HepG2 (cell line): Measurements from ENCODE around the gene FIZ1. TPM values are rescaled to one million over a fixed set of nuclear protein-coding genes. Genes with fewer than 3 reads are reported as not detected.

Experiments
- BRD4 ChIP-seq: sonication (generic); formaldehyde crosslinking; IDR thresholded peaks from 2 replicates; pipeline ENCODE4 v1.4.0; 2020; ENCODE audit warnings: missing genetic modification reagents
- DPF2 ChIP-seq: sonication (generic); formaldehyde crosslinking; IDR thresholded peaks from 2 replicates; pipeline ENCODE4 v1.4.0; 2020; ENCODE audit warnings: mild to moderate bottlenecking, low read depth, missing genetic modification reagents, borderline replicate concordance
- ESRRA ChIP-seq: sonication (generic); formaldehyde crosslinking; IDR thresholded peaks from 2 replicates; pipeline ENCODE4 v1.5.1; 2020; ENCODE audit warnings: mild to moderate bottlenecking, low read depth, missing genetic modification reagents
- GFI1 ChIP-seq: sonication (generic); formaldehyde crosslinking; IDR thresholded peaks from 2 replicates; pipeline ENCODE4 v1.5.0; 2020; ENCODE audit warnings: missing genetic modification reagents, mild to moderate bottlenecking, borderline replicate concordance
- HNF4A ChIP-seq: sonication (generic); formaldehyde crosslinking; IDR thresholded peaks from 2 replicates; pipeline ENCODE4 v1.4.0; 2020; ENCODE audit warnings: missing genetic modification reagents
- HNRNPUL1 ChIP-seq: fragments of 200-400 bp; formaldehyde crosslinking; IDR thresholded peaks from 2 replicates; pipeline ENCODE4 v1.6.1; 2017; ENCODE audit warnings: low read depth, mild to moderate bottlenecking, low read length, moderate library complexity
- JARID2 ChIP-seq: sonication (generic); formaldehyde crosslinking; IDR thresholded peaks from 2 replicates; pipeline ENCODE4 v1.8.1; 2023; ENCODE audit warnings: missing genetic modification reagents, inconsistent platforms; ENCODE audit not compliant: insufficient replicate concordance
- KDM2A ChIP-seq: sonication (generic); formaldehyde crosslinking; IDR thresholded peaks from 2 replicates; pipeline ENCODE4 v1.4.0; 2020; ENCODE audit warnings: low read depth, missing genetic modification reagents, borderline replicate concordance
- POLR2AphosphoS5 ChIP-seq: IDR thresholded peaks from 2 replicates; pipeline ENCODE4 v1.6.1; 2012; ENCODE audit warnings: low read depth, low read length
- SMAD3 ChIP-seq: sonication (generic); formaldehyde crosslinking; IDR thresholded peaks from 2 replicates; pipeline ENCODE4 v1.4.0; 2020; ENCODE audit warnings: missing genetic modification reagents
- TARDBP ChIP-seq: sonication (generic); formaldehyde crosslinking; IDR thresholded peaks from 2 replicates; pipeline ENCODE4 v1.8.0; 2022; ENCODE audit warnings: mild to moderate bottlenecking, missing genetic modification reagents
- TCF7L2 ChIP-seq: IDR thresholded peaks from 2 replicates; pipeline ENCODE4 v1.6.1; 2011; ENCODE audit warnings: mild to moderate bottlenecking, low read depth, low read length, moderate library complexity
- TEAD2 ChIP-seq: sonication (generic); formaldehyde crosslinking; IDR thresholded peaks from 2 replicates; pipeline ENCODE4 v1.9.0; 2021; ENCODE audit warnings: missing genetic modification reagents
- THAP11 ChIP-seq: IDR thresholded peaks from 2 replicates; pipeline ENCODE4 v1.6.1; 2016; ENCODE audit warnings: missing biosample characterization, missing genetic modification reagents
- ZNF550 ChIP-seq: sonication (generic); formaldehyde crosslinking; IDR thresholded peaks from 2 replicates; pipeline ENCODE4 v1.4.0; 2020; ENCODE audit warnings: mild to moderate bottlenecking, missing genetic modification reagents, borderline replicate concordance
- ZNF670 ChIP-seq: sonication (generic); formaldehyde crosslinking; IDR thresholded peaks from 2 replicates; pipeline ENCODE4 v1.8.0; 2022; ENCODE audit warnings: mild to moderate bottlenecking, missing genetic modification reagents, borderline replicate concordance
- ZNF720 ChIP-seq: sonication (generic); formaldehyde crosslinking; IDR thresholded peaks from 2 replicates; pipeline ENCODE4 v1.4.0; 2020; ENCODE audit warnings: missing genetic modification reagents
- ZNF768 ChIP-seq: sonication (generic); formaldehyde crosslinking; IDR thresholded peaks from 2 replicates; pipeline ENCODE4 v1.4.0; 2020; ENCODE audit warnings: missing genetic modification reagents
- ZNF816 ChIP-seq: sonication (generic); formaldehyde crosslinking; IDR thresholded peaks from 2 replicates; pipeline ENCODE4 v1.8.0; 2022; ENCODE audit warnings: missing genetic modification reagents, mild to moderate bottlenecking, borderline replicate concordance
- ZZZ3 ChIP-seq: sonication (generic); formaldehyde crosslinking; IDR thresholded peaks from 2 replicates; pipeline ENCODE4 v1.4.0; 2020; ENCODE audit warnings: missing genetic modification reagents, mild to moderate bottlenecking, borderline replicate concordance
- polyA plus RNA-seq, 8 experiments: library from polyadenylated mRNA; depleted of rRNA in 3 of 8; stranded (reverse) in 7 of 8; unstranded in 1 of 8; fragments of >200 nt; fragmentation: Illumina TruSeq in 4 of 8; extraction: Trizol in 4 of 8; gene quantifications; 2 replicates each; pipeline versions ENCODE4 v1.2.1 to v1.2.3, GENCODE V29; 2011 to 2016; ENCODE audit warnings: low read depth in 4 of 8, missing spikeins in 1 of 8, mixed read lengths in 1 of 8; ENCODE audit not compliant: insufficient read depth in 1 of 8
- total RNA-seq, 5 experiments: library from RNA; depleted of rRNA; stranded (reverse); fragments of >200 nt; fragmentation: Illumina TruSeq; extraction: Trizol; gene quantifications; 2 replicates each; pipeline ENCODE4 v1.2.3, GENCODE V29; 2016; ENCODE audit warnings: low read depth in 1 of 5
- TF ChIP-seq, protein P1 (sequence below): sonication (generic); formaldehyde crosslinking; IDR thresholded peaks from 2 replicates; pipeline ENCODE4 v1.4.0; 2020; ENCODE audit warnings: missing genetic modification reagents
- TF ChIP-seq, protein P2 (sequence below): sonication (generic); formaldehyde crosslinking; IDR thresholded peaks from 2 replicates; pipeline ENCODE4 v1.4.0; 2020; ENCODE audit warnings: mild to moderate bottlenecking, missing genetic modification reagents
- TF ChIP-seq, protein P3 (sequence below): sonication (generic); formaldehyde crosslinking; IDR thresholded peaks from 2 replicates; pipeline ENCODE4 v1.4.0; 2020; ENCODE audit warnings: missing genetic modification reagents
- TF ChIP-seq, protein P4 (sequence below): sonication (generic); formaldehyde crosslinking; IDR thresholded peaks from 2 replicates; pipeline ENCODE4 v1.8.1; 2023; ENCODE audit warnings: missing genetic modification reagents, mild to moderate bottlenecking, borderline replicate concordance
- TF ChIP-seq, protein P5 (sequence below): sonication (generic); formaldehyde crosslinking; IDR thresholded peaks from 2 replicates; pipeline ENCODE4 v1.5.0; 2020; ENCODE audit warnings: missing genetic modification reagents, mild to moderate bottlenecking, borderline replicate concordance

Gene FIZ1
- total and polyA plus RNA-seq, 2 of the 13 experiments (the other 11 are each of a cell fraction or from before 2014, with no cell fraction given): 3.6 to 5.9 TPM

DNA sequence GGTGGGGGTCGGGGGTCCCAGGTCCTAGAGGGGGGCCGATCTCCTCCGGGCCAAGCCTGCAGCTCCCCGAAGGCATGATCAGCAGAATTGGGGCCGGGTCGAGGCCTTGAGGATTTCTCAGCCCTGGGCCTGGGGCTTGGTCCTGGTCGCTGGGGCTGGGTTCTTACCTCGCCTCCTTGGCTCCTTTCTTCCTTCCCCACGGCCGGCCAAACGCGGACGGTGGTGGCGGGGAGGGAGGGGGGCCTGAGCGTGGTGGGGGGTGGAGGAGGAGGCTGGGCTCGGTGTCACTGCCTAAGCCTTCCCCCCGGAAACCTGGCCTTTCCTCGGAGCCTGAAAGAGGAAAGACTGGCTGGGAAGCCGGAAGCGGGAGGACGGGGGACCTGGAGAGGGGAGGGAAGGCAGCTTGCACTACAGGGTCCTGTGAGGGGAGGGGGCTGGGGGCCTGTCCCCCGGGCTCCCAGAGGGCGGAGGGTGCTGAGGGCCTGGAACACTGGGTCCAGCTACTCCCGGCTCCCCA lies 18.6 kb downstream of the FIZ1 start, which contains the start of gene ZNF579 (continued):
- TF ChIP-seq, protein P1, sequence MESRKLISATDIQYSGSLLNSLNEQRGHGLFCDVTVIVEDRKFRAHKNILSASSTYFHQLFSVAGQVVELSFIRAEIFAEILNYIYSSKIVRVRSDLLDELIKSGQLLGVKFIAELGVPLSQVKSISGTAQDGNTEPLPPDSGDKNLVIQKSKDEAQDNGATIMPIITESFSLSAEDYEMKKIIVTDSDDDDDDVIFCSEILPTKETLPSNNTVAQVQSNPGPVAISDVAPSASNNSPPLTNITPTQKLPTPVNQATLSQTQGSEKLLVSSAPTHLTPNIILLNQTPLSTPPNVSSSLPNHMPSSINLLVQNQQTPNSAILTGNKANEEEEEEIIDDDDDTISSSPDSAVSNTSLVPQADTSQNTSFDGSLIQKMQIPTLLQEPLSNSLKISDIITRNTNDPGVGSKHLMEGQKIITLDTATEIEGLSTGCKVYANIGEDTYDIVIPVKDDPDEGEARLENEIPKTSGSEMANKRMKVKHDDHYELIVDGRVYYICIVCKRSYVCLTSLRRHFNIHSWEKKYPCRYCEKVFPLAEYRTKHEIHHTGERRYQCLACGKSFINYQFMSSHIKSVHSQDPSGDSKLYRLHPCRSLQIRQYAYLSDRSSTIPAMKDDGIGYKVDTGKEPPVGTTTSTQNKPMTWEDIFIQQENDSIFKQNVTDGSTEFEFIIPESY (CRISPR knock-in tag): 0 out of 2 replicates have a peak, but pooled peaks have one; percentile 7
- peak; percentile 33; the same call in 1 of the 2 replicates for TF ChIP-seq POLR2AphosphoS5
- TF ChIP-seq, protein P2, sequence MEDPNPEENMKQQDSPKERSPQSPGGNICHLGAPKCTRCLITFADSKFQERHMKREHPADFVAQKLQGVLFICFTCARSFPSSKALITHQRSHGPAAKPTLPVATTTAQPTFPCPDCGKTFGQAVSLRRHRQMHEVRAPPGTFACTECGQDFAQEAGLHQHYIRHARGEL (CRISPR knock-in tag): no peak
- no peak for TF ChIP-seq ZNF550
- TF ChIP-seq, protein P3, sequence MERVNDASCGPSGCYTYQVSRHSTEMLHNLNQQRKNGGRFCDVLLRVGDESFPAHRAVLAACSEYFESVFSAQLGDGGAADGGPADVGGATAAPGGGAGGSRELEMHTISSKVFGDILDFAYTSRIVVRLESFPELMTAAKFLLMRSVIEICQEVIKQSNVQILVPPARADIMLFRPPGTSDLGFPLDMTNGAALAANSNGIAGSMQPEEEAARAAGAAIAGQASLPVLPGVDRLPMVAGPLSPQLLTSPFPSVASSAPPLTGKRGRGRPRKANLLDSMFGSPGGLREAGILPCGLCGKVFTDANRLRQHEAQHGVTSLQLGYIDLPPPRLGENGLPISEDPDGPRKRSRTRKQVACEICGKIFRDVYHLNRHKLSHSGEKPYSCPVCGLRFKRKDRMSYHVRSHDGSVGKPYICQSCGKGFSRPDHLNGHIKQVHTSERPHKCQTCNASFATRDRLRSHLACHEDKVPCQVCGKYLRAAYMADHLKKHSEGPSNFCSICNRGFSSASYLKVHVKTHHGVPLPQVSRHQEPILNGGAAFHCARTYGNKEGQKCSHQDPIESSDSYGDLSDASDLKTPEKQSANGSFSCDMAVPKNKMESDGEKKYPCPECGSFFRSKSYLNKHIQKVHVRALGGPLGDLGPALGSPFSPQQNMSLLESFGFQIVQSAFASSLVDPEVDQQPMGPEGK (CRISPR knock-in tag): peak; percentile 96
- TF ChIP-seq DPF2 (CRISPR knock-in tag): no peak
- TF ChIP-seq BRD4: no peak
- TF ChIP-seq ZZZ3 (CRISPR knock-in tag): peak; percentile 66; the same call in 1 of the 2 replicates
- TF ChIP-seq ESRRA (CRISPR knock-in tag): 0 out of 2 replicates have a peak, but pooled peaks have one; percentile 26
- TF ChIP-seq GFI1 (CRISPR knock-in tag): no peak
- no peak for TF ChIP-seq TCF7L2
- peak; percentile 59; the same call in 1 of the 2 replicates for TF ChIP-seq ZNF768 (CRISPR knock-in tag)
- TF ChIP-seq, protein P4, sequence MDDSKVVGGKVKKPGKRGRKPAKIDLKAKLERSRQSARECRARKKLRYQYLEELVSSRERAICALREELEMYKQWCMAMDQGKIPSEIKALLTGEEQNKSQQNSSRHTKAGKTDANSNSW (CRISPR knock-in tag): no peak
- no peak for TF ChIP-seq ZNF720 (CRISPR knock-in tag)
- TF ChIP-seq HNRNPUL1: no peak
- TF ChIP-seq KDM2A: peak; percentile 73; the same call in 1 of the 2 replicates
- TF ChIP-seq HNF4A (CRISPR knock-in tag): no peak
- TF ChIP-seq, protein P5, sequence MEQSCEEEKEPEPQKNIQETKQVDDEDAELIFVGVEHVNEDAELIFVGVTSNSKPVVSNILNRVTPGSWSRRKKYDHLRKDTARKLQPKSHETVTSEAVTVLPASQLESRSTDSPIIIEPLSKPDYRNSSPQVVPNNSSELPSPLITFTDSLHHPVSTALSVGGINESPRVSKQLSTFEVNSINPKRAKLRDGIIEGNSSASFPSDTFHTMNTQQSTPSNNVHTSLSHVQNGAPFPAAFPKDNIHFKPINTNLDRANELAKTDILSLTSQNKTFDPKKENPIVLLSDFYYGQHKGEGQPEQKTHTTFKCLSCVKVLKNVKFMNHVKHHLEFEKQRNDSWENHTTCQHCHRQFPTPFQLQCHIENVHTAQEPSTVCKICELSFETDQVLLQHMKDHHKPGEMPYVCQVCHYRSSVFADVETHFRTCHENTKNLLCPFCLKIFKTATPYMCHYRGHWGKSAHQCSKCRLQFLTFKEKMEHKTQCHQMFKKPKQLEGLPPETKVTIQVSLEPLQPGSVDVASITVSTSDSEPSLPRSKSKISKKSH (CRISPR knock-in tag): no peak
- peak; percentile 76; the same call in 1 of the 2 replicates for TF ChIP-seq TARDBP
- TF ChIP-seq THAP11 (CRISPR knock-in tag): peak; percentile 89
- TF ChIP-seq ZNF816 (CRISPR knock-in tag): no peak
- no peak for TF ChIP-seq TEAD2 (CRISPR knock-in tag)
- no peak; the same call in 1 of the 2 replicates for TF ChIP-seq ZNF670 (CRISPR knock-in tag)
- no peak for TF ChIP-seq JARID2 (CRISPR knock-in tag)
- TF ChIP-seq SMAD3: 0 out of 2 replicates have a peak, but pooled peaks have one; percentile 11
